Suprapubic skin (tissue), 4 donors: ENCODE measurements around the gene SAMD10. TPM values are rescaled to one million over a fixed set of nuclear protein-coding genes. Genes with fewer than 3 reads are reported as not detected.
A peak's percentile ranks its signal among the peaks of the same experiment; 100 is the strongest.
"Not testable (repeated sequence)": the region's sequence is repeated elsewhere in the genome, so short reads cannot be mapped to it uniquely, and the experiment has no call there.

Source experiments
- DNase-seq, 2 donors: peaks; one replicate each; pipeline ENCODE4 v3.0.0-alpha.2; 2019; ENCODE audit warnings: low spot score in 2 of 2
- H3K27ac ChIP-seq: fragments of 200-600 bp; sonication (generic); one replicate; pipeline ENCODE4 v1.5.1; 2019
- H3K27me3 ChIP-seq: fragments of 200-600 bp; sonication (generic); one replicate; pipeline ENCODE4 v1.5.1; 2019
- H3K36me3 ChIP-seq: fragments of 200-600 bp; sonication (generic); one replicate; pipeline ENCODE4 v1.5.1; 2019
- H3K4me1 ChIP-seq: fragments of 200-600 bp; sonication (generic); one replicate; pipeline ENCODE4 v1.5.1; 2019
- H3K4me3 ChIP-seq: fragments of 200-600 bp; sonication (generic); one replicate; pipeline ENCODE4 v1.5.1; 2019; ENCODE audit warnings: mild to moderate bottlenecking
- H3K9me3 ChIP-seq: fragments of 200-600 bp; sonication (generic); one replicate; pipeline ENCODE4 v1.5.1; 2019
- EP300 ChIP-seq: sonication (generic); formaldehyde crosslinking; IDR thresholded peaks from one replicate; pipeline ENCODE4 v1.6.1; 2017; ENCODE audit warnings: antibody characterized with exemption
- POLR2A ChIP-seq, 2 donors: fragments of 450-650 bp; IDR thresholded peaks; one replicate each; pipeline ENCODE4 v1.6.1; 2017; ENCODE audit warnings: antibody characterized with exemption in 2 of 2, mild to moderate bottlenecking in 2 of 2, moderate library complexity in 2 of 2
- POLR2AphosphoS5 ChIP-seq, 3 donors: sonication (generic); formaldehyde crosslinking; IDR thresholded peaks; one replicate each; pipeline ENCODE4 v1.6.1; 2017; ENCODE audit warnings: antibody characterized with exemption in 3 of 3
- WGBS: methylation state at CpG from one replicate; pipeline ENCODE4 v1.1.5; 2018; 5-methylcytosine and 5-hydroxymethylcytosine counted together
- total RNA-seq, 4 donors: library from RNA; depleted of rRNA; stranded (reverse); fragments of >200 nt; gene quantifications; one replicate each; pipeline ENCODE4 v1.1.0, GENCODE V29; 2016
- TF ChIP-seq, protein P1 (sequence below), 2 donors: fragments of 200-600 bp in 1 of 2; fragments of 450-650 bp in 1 of 2; sonication (generic) in 1 of 2; IDR thresholded peaks; one replicate each; pipeline ENCODE4 v1.5.1; 2016 to 2019; ENCODE audit warnings: antibody characterized with exemption in 2 of 2, mild to moderate bottlenecking in 1 of 2, moderate library complexity in 1 of 2

SAMD10 gene
- total RNA-seq, 4 donors from 2014 or later, result 7.2 to 15.8 (median 9.6) TPM

DNA sequence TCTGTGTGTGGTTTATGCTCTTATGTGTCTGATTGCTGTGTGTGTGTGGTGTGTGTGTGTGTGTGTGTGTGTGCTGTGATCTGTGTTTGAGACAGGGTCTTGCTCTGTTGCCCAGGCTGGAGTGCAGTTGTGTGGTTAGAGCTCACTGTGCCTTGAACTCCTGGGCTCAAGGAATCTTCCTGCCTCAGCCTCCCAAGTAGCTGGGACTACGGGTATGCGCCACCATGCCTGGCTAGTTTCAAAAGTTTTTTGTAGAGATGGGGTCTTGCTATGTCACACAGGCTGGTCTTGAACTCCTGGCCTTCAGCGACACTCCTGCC, 6.3 kb downstream of the SAMD10 start:
- peak overlapping the region; percentile 30 for H3K4me3 ChIP-seq
- WGBS, result 85% methylated on average over 3 of the region's 3 CpGs
- H3K36me3 ChIP-seq, result no peaks in the 10 kb centered on the region
- H3K4me1 ChIP-seq, result peaks cover 34% of the 10 kb centered on the region
- H3K9me3 ChIP-seq, result no peaks in the 10 kb centered on the region
- no peaks in the 10 kb centered on the region for H3K27me3 ChIP-seq
- no peak for DNase-seq
- TF ChIP-seq POLR2A (IDR thresholded peaks at IDR 0.05), result no peak
- no peak for TF ChIP-seq POLR2AphosphoS5 (IDR thresholded peaks at IDR 0.05)
- TF ChIP-seq EP300, result no peak
- TF ChIP-seq, protein P1, sequence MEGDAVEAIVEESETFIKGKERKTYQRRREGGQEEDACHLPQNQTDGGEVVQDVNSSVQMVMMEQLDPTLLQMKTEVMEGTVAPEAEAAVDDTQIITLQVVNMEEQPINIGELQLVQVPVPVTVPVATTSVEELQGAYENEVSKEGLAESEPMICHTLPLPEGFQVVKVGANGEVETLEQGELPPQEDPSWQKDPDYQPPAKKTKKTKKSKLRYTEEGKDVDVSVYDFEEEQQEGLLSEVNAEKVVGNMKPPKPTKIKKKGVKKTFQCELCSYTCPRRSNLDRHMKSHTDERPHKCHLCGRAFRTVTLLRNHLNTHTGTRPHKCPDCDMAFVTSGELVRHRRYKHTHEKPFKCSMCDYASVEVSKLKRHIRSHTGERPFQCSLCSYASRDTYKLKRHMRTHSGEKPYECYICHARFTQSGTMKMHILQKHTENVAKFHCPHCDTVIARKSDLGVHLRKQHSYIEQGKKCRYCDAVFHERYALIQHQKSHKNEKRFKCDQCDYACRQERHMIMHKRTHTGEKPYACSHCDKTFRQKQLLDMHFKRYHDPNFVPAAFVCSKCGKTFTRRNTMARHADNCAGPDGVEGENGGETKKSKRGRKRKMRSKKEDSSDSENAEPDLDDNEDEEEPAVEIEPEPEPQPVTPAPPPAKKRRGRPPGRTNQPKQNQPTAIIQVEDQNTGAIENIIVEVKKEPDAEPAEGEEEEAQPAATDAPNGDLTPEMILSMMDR (IDR thresholded peaks at IDR 0.05), result no peak
- no peak overlapping the region for H3K27ac ChIP-seq

DNA sequence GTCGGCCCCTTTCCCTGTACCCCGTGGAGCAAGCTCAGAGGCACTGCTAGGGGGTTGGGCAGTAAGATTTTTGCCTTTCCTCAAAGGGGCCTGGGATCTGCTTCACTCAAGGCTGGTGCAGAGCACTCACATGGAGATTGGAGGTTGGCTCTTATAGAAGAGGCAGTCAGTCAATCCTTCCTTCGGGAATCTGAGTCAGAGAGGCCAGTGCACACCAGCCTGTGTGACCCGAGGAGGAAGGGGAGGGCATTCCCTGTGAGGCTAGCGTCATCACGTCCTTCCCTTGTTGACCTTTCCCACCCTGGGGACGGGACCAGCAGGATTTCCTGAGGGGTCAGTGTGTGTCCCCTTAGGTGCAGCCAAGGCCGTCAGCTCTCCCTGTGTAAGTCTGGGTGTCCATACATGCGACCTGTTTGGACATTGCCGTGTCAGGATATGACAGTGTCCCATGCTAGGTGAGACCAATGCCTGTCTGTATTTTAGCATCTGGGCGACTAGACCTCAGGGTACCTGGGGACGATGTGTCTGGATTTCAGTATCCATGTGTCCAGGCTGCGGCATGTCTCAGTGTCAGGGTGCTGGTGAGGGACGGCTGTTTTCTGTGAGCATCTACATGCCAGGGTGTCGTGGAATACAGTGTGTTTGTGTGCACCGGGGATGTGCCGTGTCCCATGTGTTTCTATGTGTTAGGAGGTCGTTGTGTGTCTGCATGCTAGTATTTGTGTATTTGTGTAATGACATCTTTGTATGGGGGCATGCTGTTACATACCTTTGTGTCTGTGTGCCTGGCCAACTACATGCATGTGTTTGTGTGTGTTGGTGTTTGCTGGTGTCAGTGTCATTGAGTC, 6.9 kb downstream of the SAMD10 start:
- H3K27me3 ChIP-seq, result no peaks in the 10 kb centered on the region
- peaks cover 32% of the 10 kb centered on the region for H3K4me1 ChIP-seq
- no peak for DNase-seq
- no peak overlapping the region for H3K27ac ChIP-seq
- TF ChIP-seq, protein P1 (IDR thresholded peaks at IDR 0.05), result no peak
- TF ChIP-seq POLR2A (IDR thresholded peaks at IDR 0.05) (no peak), EP300 (no peak), POLR2AphosphoS5 (IDR thresholded peaks at IDR 0.05) (no peak)
- no peaks in the 10 kb centered on the region for H3K9me3 ChIP-seq
- WGBS, result 88% methylated on average over 15 of the region's 18 CpGs
- H3K4me3 ChIP-seq, result no peak overlapping the region
- H3K36me3 ChIP-seq, result peaks cover 4% of the 10 kb centered on the region

GRCh38 chr20:63971960-63972311, 7.5 kb downstream of the SAMD10 start:
- peaks cover 32% of the 10 kb centered on the region for H3K4me1 ChIP-seq
- H3K36me3 ChIP-seq, DNase-seq, H3K9me3 ChIP-seq, H3K4me3 ChIP-seq, H3K27ac ChIP-seq, H3K27me3 ChIP-seq: not testable (repeated sequence)
- 85% methylated on average over 10 of the region's 10 CpGs for WGBS

DNA sequence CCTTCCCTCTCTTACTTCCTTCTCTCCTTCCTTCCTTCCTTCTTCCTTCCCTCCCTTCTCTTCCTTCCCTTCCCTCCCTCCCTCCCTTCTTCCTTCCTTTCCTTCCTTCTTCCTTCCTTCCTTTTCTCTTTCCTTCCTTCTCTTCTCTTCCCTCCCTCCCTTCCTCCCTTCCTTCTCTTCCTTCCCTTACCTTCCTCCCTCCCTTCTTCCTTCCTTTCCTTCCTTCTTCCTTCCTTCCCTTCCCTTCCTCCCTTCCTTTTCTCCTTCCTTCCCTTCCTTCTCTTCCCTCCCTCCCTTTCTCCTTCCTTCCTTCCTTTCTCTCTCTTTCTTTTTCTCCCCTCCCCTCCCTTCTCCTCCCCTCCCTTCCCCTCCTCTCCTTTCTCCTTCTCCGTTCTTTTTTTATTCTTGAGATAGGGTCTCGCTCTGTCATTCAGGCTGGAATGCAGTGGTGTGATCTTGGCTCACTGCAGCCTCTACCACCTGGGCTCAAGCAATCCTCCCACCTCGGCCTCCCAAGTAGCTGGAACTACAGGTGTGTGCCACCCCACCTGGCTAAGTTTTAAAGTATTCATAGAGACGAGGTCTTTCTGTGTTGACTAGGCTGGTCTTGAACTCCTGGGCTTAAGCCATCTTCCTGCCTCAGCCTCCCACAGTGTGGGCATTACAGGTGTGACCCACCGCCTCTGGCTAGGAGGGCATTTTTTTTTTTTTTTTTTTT, 8.6 kb downstream of the SAMD10 start:
- no peak overlapping the region for H3K4me3 ChIP-seq
- TF ChIP-seq POLR2AphosphoS5 (IDR thresholded peaks at IDR 0.05) (no peak), EP300 (no peak), POLR2A (IDR thresholded peaks at IDR 0.05) (no peak)
- TF ChIP-seq, protein P1 (IDR thresholded peaks at IDR 0.05), result no peak
- WGBS, result 93% methylated on average over 5 of the region's 5 CpGs
- no peaks in the 10 kb centered on the region for H3K9me3 ChIP-seq
- H3K27ac ChIP-seq, result no peak overlapping the region
- no peak for DNase-seq
- no peaks in the 10 kb centered on the region for H3K27me3 ChIP-seq
- peaks cover 20% of the 10 kb centered on the region for H3K36me3 ChIP-seq
- H3K4me1 ChIP-seq, result peaks cover 32% of the 10 kb centered on the region

GRCh38 chr20:63969838-63970713, 9.4 kb downstream of the SAMD10 start, which contains the start of gene ZNF512B:
Gene ZNF512B, minus strand, starts transcription at chr20:63969930. Its CDS starts 1,980 bp downstream, at chr20:63967950.
- Histone ChIP-seq H3K4me1 (peaks cover 32% of the 10 kb centered on the region), H3K27me3 (no peaks in the 10 kb centered on the region), H3K4me3 (peak within 1 kb of the TSS; percentile 76), H3K36me3 (peaks cover 20% of the 10 kb centered on the region), H3K9me3 (no peaks in the 10 kb centered on the region), H3K27ac (peak within 1 kb of the TSS; percentile 69)
- TF ChIP-seq POLR2AphosphoS5 (IDR thresholded peaks at IDR 0.05) (no peak), EP300 (no peak)
- 6% methylated on average over 31 of the region's 73 CpGs for WGBS
- peak; percentile 71 to 79 for DNase-seq
